Endometrium (tissue), 2 donors: ENCODE data around the gene SMARCA1.

Experiments used
- FAIRE-seq: peaks from 2 replicates; lab custom pipeline; 2012; peaks lifted over from hg19 to GRCh38; lab: Jason Lieb, UNC
- donor health status: control.
- donor health status: control.

The SMARCA1 gene

DNA sequence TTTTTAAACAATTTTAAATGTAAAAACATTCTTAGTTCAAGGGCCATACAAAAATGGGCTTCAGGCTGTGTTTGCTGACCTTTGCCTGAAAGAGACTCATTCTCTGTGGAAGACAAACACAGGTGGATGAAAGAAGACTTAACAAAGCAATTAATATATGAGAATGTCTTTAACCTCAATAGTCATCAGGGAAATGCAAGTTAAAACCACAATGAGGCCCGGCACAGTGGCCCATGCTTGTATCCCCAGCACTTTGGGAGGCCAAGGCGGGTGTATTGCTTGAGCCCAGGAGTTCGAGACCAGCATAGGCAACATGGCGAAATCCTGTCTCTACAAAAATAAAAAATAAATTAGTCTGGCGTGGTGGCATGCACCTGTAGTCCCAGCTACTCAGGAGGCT, 7.1 kb upstream of the SMARCA1 start:
- FAIRE-seq = no peak

DNA sequence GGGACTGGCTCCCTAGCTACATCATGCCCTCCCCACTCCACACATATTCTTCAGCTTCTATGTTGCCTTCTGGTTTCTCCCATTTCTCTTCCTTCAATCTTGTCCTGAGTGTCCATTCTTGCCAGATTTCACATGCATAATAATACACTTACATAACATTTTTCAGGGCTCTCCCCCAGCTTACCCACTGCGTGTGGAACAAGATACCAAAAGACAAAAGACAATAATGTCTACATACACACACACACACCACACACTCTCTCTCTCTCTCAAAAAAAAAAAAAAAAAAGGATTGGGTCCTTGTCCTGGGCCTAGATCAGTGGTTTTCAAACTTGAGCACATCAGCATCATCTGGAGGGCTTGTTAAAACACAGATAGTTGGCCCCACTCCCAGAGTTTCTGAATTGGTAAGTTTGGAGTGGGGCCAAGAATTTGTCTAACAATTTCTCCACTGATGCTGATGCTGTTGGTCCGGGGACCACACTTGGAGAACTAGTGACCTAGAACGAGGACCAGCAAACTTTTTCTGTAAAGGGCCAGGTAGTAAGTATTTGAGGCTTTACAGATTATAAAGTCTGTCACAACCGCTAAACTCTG, 6.5 kb upstream of the SMARCA1 start:
- no peak for FAIRE-seq

GRCh38 chrX:129525896-129526295, 2.6 kb upstream of the SMARCA1 start:
- FAIRE-seq = no peak

- FAIRE-seq = no peak
Observed at GRCh38 chrX:129525162-129525561, 1.9 kb upstream of the SMARCA1 start.

DNA sequence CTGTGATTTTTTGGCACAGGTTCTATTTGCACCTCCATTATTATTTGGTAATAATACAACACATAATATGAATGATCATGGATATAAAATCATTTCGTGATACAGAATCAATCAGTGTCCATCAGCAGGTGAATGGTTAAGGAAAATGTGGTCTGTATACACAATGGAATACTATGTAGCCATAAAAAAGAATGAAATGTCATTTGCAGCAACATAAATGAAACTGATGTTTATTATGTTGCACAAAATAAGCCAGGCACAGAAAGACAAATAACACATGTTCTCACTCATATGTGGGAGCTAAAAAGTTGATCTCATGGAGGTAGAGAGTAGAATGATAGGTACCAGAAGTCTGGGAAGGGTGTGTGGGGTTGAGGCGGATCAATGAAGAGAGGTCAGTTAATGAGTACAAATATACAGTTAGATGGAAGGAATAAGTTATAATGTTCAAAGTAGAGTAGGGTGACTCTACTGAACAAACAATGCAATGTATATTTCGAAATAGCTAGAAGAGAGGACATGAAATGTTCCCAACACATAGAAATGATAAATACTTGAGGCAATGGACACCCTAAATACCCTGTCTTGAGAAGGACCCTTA, 1.1 kb upstream of the SMARCA1 start:
- no peak for FAIRE-seq

DNA sequence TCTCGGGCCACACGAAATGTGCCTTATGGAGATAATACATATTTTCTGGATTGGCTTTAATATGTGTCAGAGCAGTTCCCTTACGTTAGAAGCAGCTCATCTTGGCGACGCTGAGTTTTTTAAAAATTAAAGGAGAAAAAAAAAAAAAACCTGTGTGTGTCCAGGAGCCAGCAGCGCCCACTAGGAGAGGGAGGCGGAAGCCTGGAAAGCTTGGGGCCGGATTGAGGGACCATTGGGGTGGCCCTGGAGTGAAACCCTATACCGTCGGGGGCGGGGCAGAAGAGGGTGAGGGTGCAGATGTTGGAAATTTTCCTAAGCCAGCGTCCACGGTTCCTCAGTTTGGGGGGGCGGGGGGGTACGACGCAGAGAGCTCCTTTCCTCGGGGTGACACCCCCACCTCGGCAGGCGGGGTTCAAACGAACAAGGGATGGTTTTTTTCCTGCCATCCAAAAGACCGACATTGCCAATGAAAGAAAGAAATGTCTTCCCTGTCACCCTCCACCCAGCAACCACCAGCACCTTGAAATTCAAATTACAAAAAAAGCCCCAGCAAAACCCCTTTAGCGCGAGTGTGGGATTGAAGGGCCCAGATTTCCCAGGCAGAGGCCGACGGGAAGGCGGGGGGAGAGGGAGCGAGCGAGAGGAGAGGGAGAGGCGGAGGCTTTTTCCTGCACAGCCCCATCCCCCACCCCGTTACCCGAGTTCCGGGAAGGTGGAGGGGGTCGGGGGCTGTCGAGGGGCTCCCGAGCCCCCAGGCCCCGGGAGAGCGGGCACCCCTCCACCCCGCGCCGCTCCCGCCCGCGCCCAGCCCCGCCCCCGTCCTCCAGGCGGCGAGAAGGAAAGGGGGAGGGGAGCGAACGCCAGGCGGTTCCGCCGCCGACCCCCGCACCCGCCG, 859 bp downstream of the SMARCA1 start:
- no peak for FAIRE-seq

GRCh38 chrX:129520151-129520550, 3.1 kb downstream of the SMARCA1 start:
- no peak for FAIRE-seq

DNA sequence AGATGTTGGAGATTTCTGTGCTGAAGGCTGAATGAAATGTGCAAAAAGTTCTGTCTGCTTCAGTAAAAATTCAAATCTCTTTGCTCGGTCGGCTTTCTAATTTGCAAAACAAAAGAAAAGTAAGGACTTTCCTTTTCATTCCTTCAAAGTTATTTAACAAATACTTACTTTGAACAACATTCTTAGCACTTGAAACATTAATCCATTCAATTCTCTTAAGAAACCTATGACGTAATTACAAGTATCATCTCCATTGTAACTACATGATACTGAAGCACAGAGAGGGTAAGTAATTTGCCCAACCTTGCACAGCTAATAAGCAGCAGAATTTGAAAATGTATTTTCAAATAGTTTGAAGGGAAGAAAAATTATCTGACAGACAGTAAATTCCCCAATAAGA, 6.9 kb downstream of the SMARCA1 start:
- FAIRE-seq = no peak

- no peak for FAIRE-seq
Observed at GRCh38 chrX:129512409-129512808, 10.9 kb downstream of the SMARCA1 start.

DNA sequence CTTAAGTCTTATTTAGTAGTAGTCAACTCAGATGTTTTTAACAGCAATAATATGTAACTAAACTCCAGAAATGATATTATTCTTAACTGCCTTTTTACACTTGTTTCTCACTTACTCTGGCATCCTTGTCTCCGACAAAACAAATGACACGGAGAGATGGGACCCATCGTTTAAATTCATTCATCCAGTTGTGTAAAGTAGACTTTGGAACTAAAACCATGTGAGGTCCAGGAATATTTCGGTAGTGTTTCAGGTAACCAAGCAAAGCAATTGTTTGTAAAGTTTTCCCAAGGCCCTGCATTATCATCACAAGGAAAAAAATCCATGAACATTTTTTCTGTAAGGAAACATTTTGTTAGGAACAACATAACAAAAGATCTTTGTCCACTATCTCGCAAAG, 11.6 kb downstream of the SMARCA1 start:
- no peak for FAIRE-seq

DNA sequence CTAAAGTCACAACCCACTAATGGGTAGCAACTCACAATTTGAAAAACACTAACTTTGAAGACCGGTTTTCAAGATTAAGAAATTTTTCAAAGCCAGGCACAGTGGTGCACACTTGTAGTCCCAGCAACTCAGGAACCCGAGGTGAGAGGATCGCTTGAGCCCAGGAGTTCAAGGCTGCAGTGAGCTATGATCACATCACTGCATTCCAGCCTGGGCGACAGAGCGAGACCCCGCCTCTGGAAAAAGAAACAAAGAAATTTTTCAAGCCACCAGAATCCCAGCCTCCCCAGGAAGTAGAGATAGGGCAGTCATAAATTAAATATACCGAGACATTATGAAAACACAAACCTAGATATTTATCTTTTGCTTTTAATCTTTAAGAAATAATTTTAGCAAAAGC, 13.0 kb downstream of the SMARCA1 start:
- FAIRE-seq = no peak

DNA sequence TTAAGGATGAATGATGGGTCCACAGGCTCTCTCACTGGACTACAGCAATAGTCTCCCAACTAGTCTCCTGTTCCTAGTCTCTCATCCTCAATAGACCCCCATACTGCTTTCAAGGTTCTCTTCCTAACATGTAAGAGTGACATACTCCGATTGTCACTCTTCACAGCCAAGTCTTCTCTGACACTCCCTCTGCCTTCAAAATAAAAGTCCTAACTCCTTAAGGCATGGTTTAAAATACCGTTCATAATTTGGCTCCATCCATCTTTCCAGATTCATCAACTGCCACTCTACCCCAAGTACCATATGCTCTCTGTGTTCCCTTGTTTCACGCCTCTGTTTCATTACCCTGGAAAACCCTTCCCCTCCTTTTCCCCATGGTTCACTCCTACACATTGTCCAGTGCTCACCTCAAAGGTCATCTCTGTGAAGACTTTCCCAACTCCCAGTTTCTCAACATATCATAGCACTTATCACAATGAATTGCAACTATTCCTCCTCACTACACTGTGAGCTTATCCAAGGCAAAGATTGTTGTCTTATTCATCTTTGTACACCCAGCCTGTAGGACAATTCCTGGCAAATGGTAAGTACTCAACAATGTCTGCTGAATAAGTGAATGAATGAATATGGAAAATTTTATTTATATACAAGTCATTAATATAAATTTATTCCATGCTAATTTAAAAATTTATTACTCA, 26.0 kb downstream of the SMARCA1 start:
- no peak for FAIRE-seq

- FAIRE-seq = no peak
Observed at GRCh38 chrX:129496625-129497024, 26.7 kb downstream of the SMARCA1 start.

DNA sequence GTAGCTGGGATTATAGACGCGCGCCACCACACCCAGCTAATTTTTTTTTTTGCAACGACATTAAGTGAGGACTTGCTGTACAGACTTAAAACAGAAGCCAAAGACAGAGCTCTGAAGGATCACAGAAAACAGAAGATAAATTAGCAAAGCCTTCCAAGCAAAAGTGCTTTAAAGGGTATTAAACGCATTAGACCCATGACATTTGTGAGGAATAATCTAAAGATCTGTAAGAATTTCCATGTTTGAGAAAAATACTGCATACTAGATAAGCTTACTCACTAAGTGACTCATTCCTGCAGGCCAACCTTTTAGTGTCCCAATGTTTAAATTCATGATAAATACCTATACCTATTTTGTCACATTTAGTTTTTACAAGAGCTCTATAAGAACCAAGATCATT, 27.4 kb downstream of the SMARCA1 start:
- FAIRE-seq = no peak

DNA sequence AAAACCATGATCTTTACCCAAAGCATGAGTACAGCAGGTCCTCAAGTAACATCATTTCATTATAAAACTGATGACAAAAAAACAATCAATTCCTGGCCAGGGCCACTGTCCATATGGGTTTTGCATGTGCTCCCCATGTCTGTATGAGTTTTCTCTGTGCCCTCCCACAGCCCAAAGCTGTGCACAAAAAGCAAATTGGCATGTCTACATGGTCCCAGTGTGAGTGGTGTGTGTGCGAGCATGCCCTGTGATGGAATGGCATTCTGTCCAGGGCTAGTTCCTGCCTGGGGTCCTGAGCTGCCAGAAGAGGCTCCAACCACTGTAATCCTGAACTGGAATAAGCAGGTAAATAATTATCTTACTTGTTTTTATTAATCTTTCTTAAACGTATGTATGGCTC, 28.4 kb downstream of the SMARCA1 start:
- FAIRE-seq = no peak

DNA sequence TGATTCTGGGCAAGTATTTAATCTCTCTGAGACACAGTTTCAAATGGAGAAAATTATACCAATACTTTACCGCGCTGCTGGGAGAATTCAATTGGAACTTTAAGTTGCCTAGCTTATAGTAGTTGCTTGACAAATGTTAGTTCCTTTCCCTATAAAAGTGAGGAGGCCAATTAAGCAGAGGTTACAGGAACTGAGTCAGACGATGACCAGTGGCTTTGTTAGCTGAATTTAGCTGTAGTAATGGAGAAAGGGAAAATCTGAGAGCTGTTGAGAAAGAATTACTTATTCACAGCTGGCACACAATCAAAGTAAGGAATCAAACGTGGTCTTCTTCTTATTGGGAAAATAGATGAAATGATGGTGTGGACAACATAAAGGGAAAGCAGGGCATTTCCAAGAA, 29.6 kb downstream of the SMARCA1 start:
- FAIRE-seq = no peak

DNA sequence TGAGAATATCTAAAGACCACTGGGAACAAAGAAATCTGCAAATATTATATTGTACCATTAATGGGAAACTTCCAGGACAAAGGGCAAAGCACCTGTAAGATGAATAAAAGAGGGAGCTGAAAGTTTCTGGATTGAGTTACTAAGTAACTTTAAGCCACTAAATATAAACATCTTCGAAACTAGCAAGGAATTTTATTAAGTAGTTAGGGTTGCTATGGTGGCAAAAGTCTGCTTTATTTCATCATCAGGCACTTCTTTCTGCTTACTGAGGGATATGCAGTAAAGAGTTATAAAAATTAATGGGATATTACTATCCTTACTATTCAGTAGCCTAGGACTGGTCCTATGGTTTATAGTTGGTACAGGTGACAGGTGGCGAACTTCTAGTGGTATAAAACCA, 33.0 kb downstream of the SMARCA1 start:
- no peak for FAIRE-seq

GRCh38 chrX:129488359-129488758, 34.9 kb downstream of the SMARCA1 start:
- no peak for FAIRE-seq

DNA sequence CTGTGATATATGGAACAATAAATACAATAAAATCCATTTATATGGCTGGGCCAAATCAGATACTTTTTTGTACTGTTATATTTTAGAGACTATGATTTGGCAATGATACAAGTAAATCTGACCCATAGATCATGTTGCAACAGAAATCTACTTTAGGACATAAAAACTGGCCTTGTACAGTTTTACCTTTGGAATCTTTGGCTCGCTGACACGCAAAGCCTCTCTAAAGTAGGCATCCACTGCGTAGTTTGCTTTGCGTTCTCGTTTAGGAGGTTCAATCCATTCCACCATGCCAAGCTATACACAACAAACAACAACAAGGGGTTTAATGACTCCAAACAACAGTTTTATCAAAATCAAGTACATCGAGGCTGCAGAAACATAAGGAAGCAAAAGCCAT, 42.4 kb downstream of the SMARCA1 start:
- FAIRE-seq = no peak

DNA sequence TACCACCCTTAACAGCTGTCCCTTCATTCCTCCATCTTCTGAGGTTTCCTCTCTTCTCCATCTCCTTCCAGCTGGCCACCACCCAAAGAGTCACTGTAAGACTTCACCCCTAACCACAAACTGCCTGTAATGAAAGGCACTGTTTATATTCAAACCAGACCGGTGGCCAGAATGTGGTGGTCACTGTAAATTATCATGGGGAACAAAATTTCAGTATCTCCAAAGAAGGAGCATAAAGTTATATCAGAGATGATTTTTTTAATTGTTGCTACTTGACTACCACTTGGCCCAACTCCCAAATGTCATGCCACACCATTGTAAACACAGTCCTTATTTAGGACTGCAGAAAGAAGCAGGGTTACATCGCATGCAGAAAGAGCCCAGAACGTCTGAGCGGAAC, 44.8 kb downstream of the SMARCA1 start:
- no peak for FAIRE-seq

GRCh38 chrX:129472116-129472515, 51.2 kb downstream of the SMARCA1 start:
- FAIRE-seq = no peak

DNA sequence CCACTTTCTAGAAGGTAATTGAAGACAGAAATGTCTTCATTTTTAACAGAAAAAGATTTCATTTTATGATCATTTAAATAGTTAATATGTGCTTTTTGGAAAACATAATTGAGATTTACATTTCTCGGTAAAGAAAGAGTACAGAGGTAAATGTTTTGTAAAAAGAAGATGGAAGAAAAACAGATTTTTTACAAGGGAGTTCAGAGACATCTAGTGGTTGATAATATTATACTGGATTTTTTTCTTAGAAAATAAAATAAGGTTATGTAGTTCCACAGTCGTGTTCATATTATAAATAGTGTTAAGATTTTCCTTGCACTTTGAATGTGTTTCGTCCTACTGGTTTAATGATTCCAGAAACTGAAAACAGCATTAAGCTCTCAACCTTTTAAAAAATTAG, 60.6 kb downstream of the SMARCA1 start:
- FAIRE-seq = peak; percentile 85
